GM12864 (cell line): ENCODE measurements around the gene CFAP54.
A peak's percentile ranks its signal among the peaks of the same experiment; 100 is the strongest.

ENCODE experiments used
- DNase-seq: peaks from one replicate; pipeline ENCODE4 v3.0.0-alpha.2; 2011; ENCODE audit warnings: low read depth
- H3K4me3 ChIP-seq: 2 replicates; pipeline ENCODE4 v1.5.1; 2011; ENCODE audit warnings: mild to moderate bottlenecking, low read depth, low read length, control low read depth
- CTCF ChIP-seq: IDR thresholded peaks from 2 replicates; pipeline ENCODE4 v1.5.1; 2011; ENCODE audit warnings: low read depth, mild to moderate bottlenecking, moderate library complexity, low read length, control low read depth, inconsistent platforms; ENCODE audit errors: missing control alignments

CFAP54 gene

GRCh38 chr12:96514328-96514727, 25.0 kb downstream of the CFAP54 start:
- H3K4me3 ChIP-seq = no peak overlapping the region
- TF ChIP-seq CTCF = no peak
- no peak for DNase-seq

- peak; percentile 41 for TF ChIP-seq CTCF
- peak; percentile 88 for DNase-seq
- peak overlapping the region; percentile 3; the same call in 1 of the 2 replicates for H3K4me3 ChIP-seq
Measured at GRCh38 chr12:96516472-96517430, 27.4 kb downstream of the CFAP54 start.

GRCh38 chr12:96520767-96521166, 31.4 kb downstream of the CFAP54 start:
- DNase-seq = no peak
- TF ChIP-seq CTCF = no peak
- H3K4me3 ChIP-seq = no peak overlapping the region

GRCh38 chr12:96521895-96522682, 32.7 kb downstream of the CFAP54 start:
- H3K4me3 ChIP-seq = no peak overlapping the region
- no peak for DNase-seq
- no peak for TF ChIP-seq CTCF

GRCh38 chr12:96522690-96523089, 33.3 kb downstream of the CFAP54 start:
- H3K4me3 ChIP-seq = no peak overlapping the region
- no peak for DNase-seq
- TF ChIP-seq CTCF = no peak

GRCh38 chr12:96526110-96526509, 36.7 kb downstream of the CFAP54 start:
- no peak overlapping the region for H3K4me3 ChIP-seq
- DNase-seq = no peak
- no peak for TF ChIP-seq CTCF
